GM12865 (cell line): ENCODE measurements around the gene USP6NL.

Source experiments
- DNase-seq: peaks from one replicate; pipeline ENCODE4 v3.0.0; 2010; ENCODE audit warnings: low read depth
- H3K4me3 ChIP-seq: 2 replicates; pipeline ENCODE4 v1.5.1; 2011; ENCODE audit warnings: mild to moderate bottlenecking, low read depth, low read length, control low read depth
- CTCF ChIP-seq: IDR thresholded peaks from 2 replicates; pipeline ENCODE4 v1.5.1; 2011; ENCODE audit warnings: low read length, control low read depth, low read depth, inconsistent platforms; ENCODE audit not compliant: insufficient read depth; ENCODE audit errors: missing control alignments

The USP6NL gene

GRCh38 chr10:11489591-11489990 is 121.9 kb downstream of the USP6NL start:
- no peak for TF ChIP-seq CTCF
- H3K4me3 ChIP-seq = no peak overlapping the region
- DNase-seq = no peak

GRCh38 chr10:11488126-11488525 is 123.3 kb downstream of the USP6NL start:
- no peak for DNase-seq
- no peak overlapping the region for H3K4me3 ChIP-seq
- TF ChIP-seq CTCF = no peak

GRCh38 chr10:11483201-11484148 is 128.0 kb downstream of the USP6NL start:
- no peak for DNase-seq
- no peak for TF ChIP-seq CTCF
- no peak overlapping the region for H3K4me3 ChIP-seq

GRCh38 chr10:11482306-11482705 is 129.1 kb downstream of the USP6NL start:
- TF ChIP-seq CTCF = no peak
- no peak overlapping the region for H3K4me3 ChIP-seq
- DNase-seq = no peak

GRCh38 chr10:11480687-11481086 is 130.8 kb downstream of the USP6NL start:
- DNase-seq = no peak
- H3K4me3 ChIP-seq = no peak overlapping the region
- TF ChIP-seq CTCF = no peak

GRCh38 chr10:11479300-11479699 is 132.2 kb downstream of the USP6NL start:
- no peak overlapping the region for H3K4me3 ChIP-seq
- TF ChIP-seq CTCF = no peak
- DNase-seq = no peak
